ENCODE results near the gene DBN1.

The DBN1 gene

GRCh38 chr5:177515580-177515979 is 42.1 kb upstream of the DBN1 start:
- no peak for TF ChIP-seq SIN3A (IDR thresholded peaks at IDR 0.05; ENCODE audit: borderline replicate concordance, insufficient read depth, low read length)
- TF ChIP-seq POLR2AphosphoS5 (IDR thresholded peaks at IDR 0.05; ENCODE audit: low read depth, low read length) = no peak
- no peak for TF ChIP-seq FOXP2 (optimal IDR thresholded peaks at IDR 0.05; ENCODE audit: borderline replicate concordance, extremely low read depth, extremely low read length, insufficient read depth)
- no peak for TF ChIP-seq REST (IDR thresholded peaks at IDR 0.05; ENCODE audit: insufficient read depth in 1 of 2, low read depth in 2 of 2, low read length in 2 of 2)
- no peak for TF ChIP-seq TAF1 (IDR thresholded peaks at IDR 0.05; ENCODE audit: borderline replicate concordance, insufficient read depth, low read length)

DNA sequence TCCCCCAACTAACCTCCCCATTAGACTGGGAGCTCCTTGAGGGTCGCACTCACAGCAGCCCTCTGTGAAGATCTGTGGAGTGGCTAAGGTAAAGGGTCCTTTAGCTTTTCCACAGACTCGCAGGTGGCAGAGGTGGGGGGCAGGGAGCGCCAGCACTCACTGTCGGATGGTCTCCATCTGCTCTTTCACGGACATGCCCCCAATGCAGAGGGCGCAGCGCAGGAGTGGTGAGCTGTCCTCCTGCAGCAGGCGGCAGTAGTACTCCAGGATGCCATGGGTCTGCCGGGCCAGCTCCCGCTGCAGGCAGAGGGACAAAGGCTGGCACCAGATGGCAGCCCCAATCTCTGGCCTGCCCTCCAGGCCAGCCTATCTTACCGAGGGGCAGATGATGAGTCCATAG is 41.1 kb upstream of the DBN1 start:
- TF ChIP-seq POLR2AphosphoS5 (IDR thresholded peaks at IDR 0.05; ENCODE audit: low read depth, low read length) (no peak), TAF1 (IDR thresholded peaks at IDR 0.05; ENCODE audit: borderline replicate concordance, insufficient read depth, low read length) (no peak), REST (IDR thresholded peaks at IDR 0.05; ENCODE audit: insufficient read depth in 1 of 2, low read depth in 2 of 2, low read length in 2 of 2) (no peak), FOXP2 (optimal IDR thresholded peaks at IDR 0.05; ENCODE audit: borderline replicate concordance, extremely low read depth, extremely low read length, insufficient read depth) (no peak), SIN3A (IDR thresholded peaks at IDR 0.05; ENCODE audit: borderline replicate concordance, insufficient read depth, low read length) (no peak)

- TF ChIP-seq REST (IDR thresholded peaks at IDR 0.05; ENCODE audit: insufficient read depth in 1 of 2, low read depth in 2 of 2, low read length in 2 of 2) (no peak), POLR2AphosphoS5 (IDR thresholded peaks at IDR 0.05; ENCODE audit: low read depth, low read length) (no peak), TAF1 (IDR thresholded peaks at IDR 0.05; ENCODE audit: borderline replicate concordance, insufficient read depth, low read length) (no peak), SIN3A (IDR thresholded peaks at IDR 0.05; ENCODE audit: borderline replicate concordance, insufficient read depth, low read length) (no peak), FOXP2 (optimal IDR thresholded peaks at IDR 0.05; ENCODE audit: borderline replicate concordance, extremely low read depth, extremely low read length, insufficient read depth) (no peak)
These were observed 40.1 kb upstream of the DBN1 start for GRCh38 chr5:177513500-177513899.

GRCh38 chr5:177512736-177513380 is 39.4 kb upstream of the DBN1 start:
- TF ChIP-seq TAF1 (IDR thresholded peaks at IDR 0.05; ENCODE audit: borderline replicate concordance, insufficient read depth, low read length) = no peak
- no peak for TF ChIP-seq SIN3A (IDR thresholded peaks at IDR 0.05; ENCODE audit: borderline replicate concordance, insufficient read depth, low read length)
- no peak for TF ChIP-seq FOXP2 (optimal IDR thresholded peaks at IDR 0.05; ENCODE audit: borderline replicate concordance, extremely low read depth, extremely low read length, insufficient read depth)
- no peak for TF ChIP-seq REST (IDR thresholded peaks at IDR 0.05; ENCODE audit: insufficient read depth in 1 of 2, low read depth in 2 of 2, low read length in 2 of 2)
- TF ChIP-seq POLR2AphosphoS5 (IDR thresholded peaks at IDR 0.05; ENCODE audit: low read depth, low read length) = no peak
